Fibroblast of villous mesenchyme (primary cell): ENCODE results near the gene BOC. TPM values are rescaled to one million over a fixed set of nuclear protein-coding genes. Genes with fewer than 3 reads are reported as not detected.

Experiments used
- DNase-seq: peaks from one replicate; pipeline ENCODE4 v3.0.0-alpha.2; 2010; ENCODE audit warnings: low read depth
- H3K4me3 ChIP-seq: 2 replicates; pipeline ENCODE4 v1.5.1; 2011; ENCODE audit warnings: low read depth, mild to moderate bottlenecking, low read length
- total RNA-seq: library from RNA; depleted of rRNA; stranded (reverse); fragments of >200 nt; gene quantifications from 2 replicates; pipeline ENCODE4 v1.2.3, GENCODE V29; 2012
- TF ChIP-seq, protein P1 (sequence below): IDR thresholded peaks from 2 replicates; pipeline ENCODE4 v1.5.1; 2012; ENCODE audit warnings: low read depth, mild to moderate bottlenecking, low read length; ENCODE audit not compliant: insufficient read depth

BOC gene
- total RNA-seq, 1 donor = 14.2 TPM

DNA sequence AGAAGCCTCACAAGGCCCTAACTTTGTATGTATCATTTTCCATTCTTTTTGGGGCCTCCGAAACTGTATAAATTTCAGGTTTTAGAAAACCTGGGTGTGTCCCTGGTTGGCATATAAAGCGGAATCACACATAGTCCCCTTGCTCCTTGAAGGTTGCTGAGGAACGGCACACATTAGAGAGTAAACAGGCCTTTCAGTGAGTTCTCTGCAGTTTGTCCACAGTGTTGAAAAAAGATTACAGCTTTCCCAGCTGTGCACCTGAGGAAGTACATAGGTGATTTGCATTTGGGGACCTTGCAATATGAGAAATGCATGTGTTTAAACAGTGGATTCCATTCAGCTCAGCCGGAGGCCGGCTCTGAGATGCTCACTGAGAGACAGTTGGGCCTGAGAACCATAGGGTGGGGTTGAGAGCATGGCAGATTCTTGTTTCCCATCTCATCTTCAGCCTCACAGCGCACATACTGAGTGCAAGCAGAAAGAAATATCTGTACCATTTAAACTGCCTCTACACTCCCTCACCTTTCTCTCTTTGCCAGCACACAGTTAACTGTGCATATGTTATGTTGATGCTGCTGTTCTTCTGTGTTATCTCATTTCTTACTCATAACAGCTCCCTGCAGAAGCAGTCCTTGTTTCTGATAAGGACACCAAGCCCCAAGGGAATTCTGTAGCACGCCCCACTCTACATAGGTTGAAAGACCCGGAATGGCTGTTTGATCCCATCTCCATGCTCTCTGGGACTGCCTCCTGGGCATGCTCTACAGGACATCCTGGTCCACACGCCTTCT lies 60.4 kb downstream of the BOC start:
- DNase-seq = no peak
- no peak overlapping the region for H3K4me3 ChIP-seq
- TF ChIP-seq, protein P1, sequence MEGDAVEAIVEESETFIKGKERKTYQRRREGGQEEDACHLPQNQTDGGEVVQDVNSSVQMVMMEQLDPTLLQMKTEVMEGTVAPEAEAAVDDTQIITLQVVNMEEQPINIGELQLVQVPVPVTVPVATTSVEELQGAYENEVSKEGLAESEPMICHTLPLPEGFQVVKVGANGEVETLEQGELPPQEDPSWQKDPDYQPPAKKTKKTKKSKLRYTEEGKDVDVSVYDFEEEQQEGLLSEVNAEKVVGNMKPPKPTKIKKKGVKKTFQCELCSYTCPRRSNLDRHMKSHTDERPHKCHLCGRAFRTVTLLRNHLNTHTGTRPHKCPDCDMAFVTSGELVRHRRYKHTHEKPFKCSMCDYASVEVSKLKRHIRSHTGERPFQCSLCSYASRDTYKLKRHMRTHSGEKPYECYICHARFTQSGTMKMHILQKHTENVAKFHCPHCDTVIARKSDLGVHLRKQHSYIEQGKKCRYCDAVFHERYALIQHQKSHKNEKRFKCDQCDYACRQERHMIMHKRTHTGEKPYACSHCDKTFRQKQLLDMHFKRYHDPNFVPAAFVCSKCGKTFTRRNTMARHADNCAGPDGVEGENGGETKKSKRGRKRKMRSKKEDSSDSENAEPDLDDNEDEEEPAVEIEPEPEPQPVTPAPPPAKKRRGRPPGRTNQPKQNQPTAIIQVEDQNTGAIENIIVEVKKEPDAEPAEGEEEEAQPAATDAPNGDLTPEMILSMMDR = no peak

DNA sequence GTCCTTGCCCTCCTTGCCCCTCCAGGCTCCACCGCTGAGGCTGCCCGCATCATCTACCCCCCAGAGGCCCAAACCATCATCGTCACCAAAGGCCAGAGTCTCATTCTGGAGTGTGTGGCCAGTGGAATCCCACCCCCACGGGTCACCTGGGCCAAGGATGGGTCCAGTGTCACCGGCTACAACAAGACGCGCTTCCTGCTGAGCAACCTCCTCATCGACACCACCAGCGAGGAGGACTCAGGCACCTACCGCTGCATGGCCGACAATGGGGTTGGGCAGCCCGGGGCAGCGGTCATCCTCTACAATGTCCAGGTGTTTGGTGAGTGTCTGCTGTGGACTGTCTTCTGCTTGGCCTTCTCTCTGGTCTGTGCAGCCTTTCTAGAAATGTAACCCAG lies 61.0 kb downstream of the BOC start:
- no peak overlapping the region for H3K4me3 ChIP-seq
- TF ChIP-seq, protein P1 = no peak
- DNase-seq = no peak

DNA sequence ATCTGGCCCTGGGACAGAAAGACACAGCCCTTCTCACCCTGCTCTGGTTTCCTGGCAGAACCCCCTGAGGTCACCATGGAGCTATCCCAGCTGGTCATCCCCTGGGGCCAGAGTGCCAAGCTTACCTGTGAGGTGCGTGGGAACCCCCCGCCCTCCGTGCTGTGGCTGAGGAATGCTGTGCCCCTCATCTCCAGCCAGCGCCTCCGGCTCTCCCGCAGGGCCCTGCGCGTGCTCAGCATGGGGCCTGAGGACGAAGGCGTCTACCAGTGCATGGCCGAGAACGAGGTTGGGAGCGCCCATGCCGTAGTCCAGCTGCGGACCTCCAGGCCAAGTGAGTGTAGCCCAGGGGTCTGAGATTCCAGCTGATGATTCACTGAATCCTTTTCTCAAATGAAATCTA lies 61.7 kb downstream of the BOC start:
- H3K4me3 ChIP-seq = no peak overlapping the region
- TF ChIP-seq, protein P1 = no peak
- DNase-seq = no peak

DNA sequence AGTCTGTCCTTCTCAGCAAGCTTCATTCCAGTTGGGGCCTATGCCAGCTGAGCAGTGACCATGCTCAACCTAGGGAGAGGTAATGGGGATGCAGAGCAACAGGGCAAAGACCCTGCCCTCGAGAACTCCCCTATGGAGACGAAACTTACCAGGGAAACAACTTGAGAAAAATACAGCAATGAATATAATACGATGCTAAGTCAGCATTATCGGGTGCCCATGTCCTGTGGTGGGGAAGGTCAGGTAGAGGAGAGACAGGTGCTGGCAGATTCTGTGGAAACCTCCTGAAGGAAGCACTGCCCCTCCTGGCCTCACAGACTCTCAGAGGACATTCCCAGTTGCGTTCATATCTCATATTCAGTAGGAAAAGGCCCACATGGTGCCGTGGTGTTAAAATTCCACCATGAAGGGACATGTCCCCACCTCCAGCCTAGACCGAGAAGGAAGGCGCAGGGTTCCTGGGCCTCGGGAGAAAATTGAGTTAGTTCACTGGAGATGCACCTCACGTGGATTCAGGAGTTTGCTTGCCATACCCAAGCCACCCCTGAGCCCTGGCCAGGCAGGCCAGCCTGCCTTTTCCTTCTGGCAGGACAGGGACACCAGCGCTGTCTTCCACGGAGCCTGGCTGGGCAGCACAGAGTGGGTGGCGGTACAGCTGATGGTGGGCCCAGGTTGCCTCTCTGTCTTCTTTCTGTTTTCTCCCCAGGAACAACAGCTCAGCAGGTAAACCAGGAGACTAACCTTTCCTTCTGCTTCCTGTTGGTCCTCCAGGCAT lies 62.4 kb downstream of the BOC start:
- no peak for DNase-seq
- TF ChIP-seq, protein P1 = no peak
- no peak overlapping the region for H3K4me3 ChIP-seq

DNA sequence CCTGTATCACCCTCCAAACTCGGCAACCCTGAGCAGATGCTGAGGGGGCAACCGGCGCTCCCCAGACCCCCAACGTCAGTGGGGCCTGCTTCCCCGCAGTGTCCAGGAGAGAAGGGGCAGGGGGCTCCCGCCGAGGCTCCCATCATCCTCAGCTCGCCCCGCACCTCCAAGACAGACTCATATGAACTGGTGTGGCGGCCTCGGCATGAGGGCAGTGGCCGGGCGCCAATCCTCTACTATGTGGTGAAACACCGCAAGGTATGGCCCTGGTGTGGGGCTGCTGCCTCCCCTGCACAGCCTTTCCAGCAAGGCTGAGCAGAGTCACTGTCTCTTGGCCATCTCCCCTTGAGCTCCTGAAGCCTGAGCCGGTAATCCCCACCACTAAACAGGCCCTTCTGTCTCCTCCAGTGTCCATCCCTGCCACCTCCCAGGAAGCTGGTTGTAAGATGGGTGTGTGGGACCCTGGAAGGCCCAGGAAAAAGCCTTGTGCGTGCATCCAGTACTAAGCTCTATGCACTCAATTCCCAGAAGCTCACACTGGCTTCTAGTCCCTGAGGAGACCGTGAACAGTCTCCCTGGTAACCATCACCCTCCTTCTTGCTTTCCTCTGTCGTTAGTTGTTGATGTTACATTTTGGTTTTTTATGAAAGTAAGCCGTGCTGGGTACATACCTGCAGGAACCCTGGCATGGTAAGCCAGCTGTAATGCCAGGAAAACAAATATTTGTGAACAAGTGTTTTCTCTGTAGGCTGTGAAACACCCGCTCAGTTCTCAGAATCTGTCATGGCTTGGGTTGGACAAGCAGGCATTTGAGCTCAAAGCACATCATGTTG lies 63.3 kb downstream of the BOC start:
- TF ChIP-seq, protein P1 = no peak
- no peak for DNase-seq
- H3K4me3 ChIP-seq = no peak overlapping the region

DNA sequence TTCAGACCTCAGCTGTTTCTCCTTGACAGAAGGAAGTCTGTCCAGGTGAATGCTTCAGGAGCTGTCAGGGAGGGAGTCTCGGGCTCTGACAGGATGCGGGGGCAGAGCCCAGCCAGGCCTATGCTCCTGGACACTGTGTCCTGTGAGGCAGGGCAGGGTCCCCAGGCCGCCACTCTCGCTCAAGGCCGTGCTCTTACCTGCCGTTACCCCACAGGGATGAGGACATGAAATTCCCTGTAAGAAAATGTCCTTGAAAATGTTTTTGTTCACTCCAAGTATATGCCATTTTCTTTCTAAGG lies 63.9 kb downstream of the BOC start:
- H3K4me3 ChIP-seq = no peak overlapping the region
- DNase-seq = no peak
- TF ChIP-seq, protein P1 = no peak
